AG20443 (cell line): ENCODE data around the gene GPC3.

Experiments used
- DNase-seq: peaks from one replicate; pipeline ENCODE4 v3.0.0; 2012; ENCODE audit warnings: low spot score, mixed read lengths

The GPC3 gene

GRCh38 chrX:133884430-133885394 is 100.7 kb downstream of the GPC3 start:
- DNase-seq: no peak

GRCh38 chrX:133881893-133882292 is 103.5 kb downstream of the GPC3 start:
- DNase-seq: no peak

- no peak for DNase-seq
These were observed 104.4 kb downstream of the GPC3 start for GRCh38 chrX:133881007-133881406.

GRCh38 chrX:133880032-133880443 is 105.4 kb downstream of the GPC3 start:
- DNase-seq: no peak

- no peak for DNase-seq
These were observed 106.7 kb downstream of the GPC3 start for GRCh38 chrX:133878710-133879109.

GRCh38 chrX:133876646-133877045 is 108.7 kb downstream of the GPC3 start:
- no peak for DNase-seq

- no peak for DNase-seq
These were observed 116.1 kb downstream of the GPC3 start for GRCh38 chrX:133869270-133869669.

- DNase-seq: no peak
These were observed 116.7 kb downstream of the GPC3 start for GRCh38 chrX:133868682-133869081.

GRCh38 chrX:133868250-133868649 is 117.1 kb downstream of the GPC3 start:
- no peak for DNase-seq

- DNase-seq: no peak
These were observed 119.5 kb downstream of the GPC3 start for GRCh38 chrX:133865761-133866471.

- no peak for DNase-seq
These were observed 121.2 kb downstream of the GPC3 start for GRCh38 chrX:133864236-133864635.

GRCh38 chrX:133859860-133860259 is 125.5 kb downstream of the GPC3 start:
- peak; percentile 34 for DNase-seq

GRCh38 chrX:133859336-133859735 is 126.1 kb downstream of the GPC3 start:
- no peak for DNase-seq

GRCh38 chrX:133857640-133858269 is 127.6 kb downstream of the GPC3 start:
- DNase-seq: no peak

GRCh38 chrX:133856819-133857218 is 128.6 kb downstream of the GPC3 start:
- DNase-seq: no peak

- no peak for DNase-seq
These were observed 131.1 kb downstream of the GPC3 start for GRCh38 chrX:133854290-133854689.

- no peak for DNase-seq
These were observed 132.5 kb downstream of the GPC3 start for GRCh38 chrX:133852837-133853356.

GRCh38 chrX:133852401-133852800 is 133.0 kb downstream of the GPC3 start:
- DNase-seq: no peak

GRCh38 chrX:133850399-133850798 is 135.0 kb downstream of the GPC3 start:
- DNase-seq: no peak

- no peak for DNase-seq
These were observed 135.7 kb downstream of the GPC3 start for GRCh38 chrX:133849676-133850075.

GRCh38 chrX:133847340-133847994 is 137.9 kb downstream of the GPC3 start:
- DNase-seq: no peak

- DNase-seq: no peak
These were observed 139.1 kb downstream of the GPC3 start for GRCh38 chrX:133846311-133846710.
